ENCODE measurements around the gene MXD4. TPM values are rescaled to one million over a fixed set of nuclear protein-coding genes. Genes with fewer than 3 reads are reported as not detected.

Gene MXD4
- polyA plus RNA-seq, 1 of the 3 experiments (the other 2 are of a cell fraction): 38.6 TPM

DNA sequence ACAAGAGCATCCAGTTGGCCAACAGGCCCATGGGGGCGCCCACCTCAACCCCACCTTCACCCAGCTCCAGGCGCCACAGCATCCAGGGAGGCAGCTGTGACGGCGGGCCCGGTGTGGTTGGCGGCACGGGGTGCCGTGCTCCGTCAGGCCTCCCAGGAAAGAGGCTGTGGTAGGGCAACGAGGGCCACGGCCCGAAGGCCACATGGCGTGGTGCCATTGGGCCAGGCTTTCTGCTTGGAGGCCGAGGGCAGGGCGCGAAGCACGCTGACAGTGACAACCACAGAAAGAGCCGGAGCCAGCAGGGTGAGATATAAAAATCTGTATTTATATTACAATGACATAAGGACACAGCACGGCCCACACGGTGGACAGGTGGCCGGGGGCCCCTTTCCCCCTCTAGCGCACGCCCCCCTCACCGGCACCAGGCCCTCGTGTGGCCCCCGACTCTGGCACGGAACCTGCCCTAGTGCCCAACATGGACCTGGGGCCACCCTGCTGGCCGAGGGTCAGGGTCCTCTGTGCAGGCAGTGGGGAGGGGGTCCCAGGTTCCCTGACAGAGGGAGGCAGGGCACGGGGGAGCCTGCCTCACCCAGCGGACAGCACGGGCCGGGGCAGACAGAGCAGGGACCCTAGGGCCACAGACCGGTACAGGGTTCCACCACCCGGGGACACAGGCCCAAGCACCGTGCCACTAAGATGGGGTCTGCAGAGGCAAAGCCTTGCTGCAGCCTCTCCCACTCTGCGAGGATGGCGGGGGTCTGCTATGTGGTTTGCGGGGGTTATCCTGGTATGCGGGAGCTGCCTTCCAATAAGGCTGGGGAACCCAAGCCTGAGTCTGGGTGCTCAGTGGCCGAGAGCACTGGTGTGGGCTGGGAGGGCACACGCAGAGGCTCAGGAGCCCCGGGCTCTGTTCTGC is 14.5 kb downstream of the MXD4 start:
- no peaks in the 10 kb centered on the region for H3K79me2 ChIP-seq (ENCODE audit: insufficient read depth)
- TF ChIP-seq, protein P1, sequence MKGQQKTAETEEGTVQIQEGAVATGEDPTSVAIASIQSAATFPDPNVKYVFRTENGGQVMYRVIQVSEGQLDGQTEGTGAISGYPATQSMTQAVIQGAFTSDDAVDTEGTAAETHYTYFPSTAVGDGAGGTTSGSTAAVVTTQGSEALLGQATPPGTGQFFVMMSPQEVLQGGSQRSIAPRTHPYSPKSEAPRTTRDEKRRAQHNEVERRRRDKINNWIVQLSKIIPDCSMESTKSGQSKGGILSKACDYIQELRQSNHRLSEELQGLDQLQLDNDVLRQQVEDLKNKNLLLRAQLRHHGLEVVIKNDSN (IDR thresholded peaks at IDR 0.05; ENCODE audit: borderline replicate concordance, low read depth): no peak
- TF ChIP-seq ELF1 (IDR thresholded peaks at IDR 0.05): no peak
- TF ChIP-seq RFX5 (IDR thresholded peaks at IDR 0.05; ENCODE audit: low read length): no peak
- TF ChIP-seq, protein P2, sequence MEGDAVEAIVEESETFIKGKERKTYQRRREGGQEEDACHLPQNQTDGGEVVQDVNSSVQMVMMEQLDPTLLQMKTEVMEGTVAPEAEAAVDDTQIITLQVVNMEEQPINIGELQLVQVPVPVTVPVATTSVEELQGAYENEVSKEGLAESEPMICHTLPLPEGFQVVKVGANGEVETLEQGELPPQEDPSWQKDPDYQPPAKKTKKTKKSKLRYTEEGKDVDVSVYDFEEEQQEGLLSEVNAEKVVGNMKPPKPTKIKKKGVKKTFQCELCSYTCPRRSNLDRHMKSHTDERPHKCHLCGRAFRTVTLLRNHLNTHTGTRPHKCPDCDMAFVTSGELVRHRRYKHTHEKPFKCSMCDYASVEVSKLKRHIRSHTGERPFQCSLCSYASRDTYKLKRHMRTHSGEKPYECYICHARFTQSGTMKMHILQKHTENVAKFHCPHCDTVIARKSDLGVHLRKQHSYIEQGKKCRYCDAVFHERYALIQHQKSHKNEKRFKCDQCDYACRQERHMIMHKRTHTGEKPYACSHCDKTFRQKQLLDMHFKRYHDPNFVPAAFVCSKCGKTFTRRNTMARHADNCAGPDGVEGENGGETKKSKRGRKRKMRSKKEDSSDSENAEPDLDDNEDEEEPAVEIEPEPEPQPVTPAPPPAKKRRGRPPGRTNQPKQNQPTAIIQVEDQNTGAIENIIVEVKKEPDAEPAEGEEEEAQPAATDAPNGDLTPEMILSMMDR (IDR thresholded peaks at IDR 0.05): no peak
- TF ChIP-seq TCF12 (IDR thresholded peaks at IDR 0.05): no peak
- TF ChIP-seq, protein P3, sequence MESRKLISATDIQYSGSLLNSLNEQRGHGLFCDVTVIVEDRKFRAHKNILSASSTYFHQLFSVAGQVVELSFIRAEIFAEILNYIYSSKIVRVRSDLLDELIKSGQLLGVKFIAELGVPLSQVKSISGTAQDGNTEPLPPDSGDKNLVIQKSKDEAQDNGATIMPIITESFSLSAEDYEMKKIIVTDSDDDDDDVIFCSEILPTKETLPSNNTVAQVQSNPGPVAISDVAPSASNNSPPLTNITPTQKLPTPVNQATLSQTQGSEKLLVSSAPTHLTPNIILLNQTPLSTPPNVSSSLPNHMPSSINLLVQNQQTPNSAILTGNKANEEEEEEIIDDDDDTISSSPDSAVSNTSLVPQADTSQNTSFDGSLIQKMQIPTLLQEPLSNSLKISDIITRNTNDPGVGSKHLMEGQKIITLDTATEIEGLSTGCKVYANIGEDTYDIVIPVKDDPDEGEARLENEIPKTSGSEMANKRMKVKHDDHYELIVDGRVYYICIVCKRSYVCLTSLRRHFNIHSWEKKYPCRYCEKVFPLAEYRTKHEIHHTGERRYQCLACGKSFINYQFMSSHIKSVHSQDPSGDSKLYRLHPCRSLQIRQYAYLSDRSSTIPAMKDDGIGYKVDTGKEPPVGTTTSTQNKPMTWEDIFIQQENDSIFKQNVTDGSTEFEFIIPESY (IDR thresholded peaks at IDR 0.05; ENCODE audit: borderline replicate concordance, low read depth): no peak
- TF ChIP-seq RCOR1 (IDR thresholded peaks at IDR 0.05; ENCODE audit: low read length): no peak
- no peak for TF ChIP-seq MXI1 (IDR thresholded peaks at IDR 0.05; ENCODE audit: low read depth, low read length)
- TF ChIP-seq, protein P4, sequence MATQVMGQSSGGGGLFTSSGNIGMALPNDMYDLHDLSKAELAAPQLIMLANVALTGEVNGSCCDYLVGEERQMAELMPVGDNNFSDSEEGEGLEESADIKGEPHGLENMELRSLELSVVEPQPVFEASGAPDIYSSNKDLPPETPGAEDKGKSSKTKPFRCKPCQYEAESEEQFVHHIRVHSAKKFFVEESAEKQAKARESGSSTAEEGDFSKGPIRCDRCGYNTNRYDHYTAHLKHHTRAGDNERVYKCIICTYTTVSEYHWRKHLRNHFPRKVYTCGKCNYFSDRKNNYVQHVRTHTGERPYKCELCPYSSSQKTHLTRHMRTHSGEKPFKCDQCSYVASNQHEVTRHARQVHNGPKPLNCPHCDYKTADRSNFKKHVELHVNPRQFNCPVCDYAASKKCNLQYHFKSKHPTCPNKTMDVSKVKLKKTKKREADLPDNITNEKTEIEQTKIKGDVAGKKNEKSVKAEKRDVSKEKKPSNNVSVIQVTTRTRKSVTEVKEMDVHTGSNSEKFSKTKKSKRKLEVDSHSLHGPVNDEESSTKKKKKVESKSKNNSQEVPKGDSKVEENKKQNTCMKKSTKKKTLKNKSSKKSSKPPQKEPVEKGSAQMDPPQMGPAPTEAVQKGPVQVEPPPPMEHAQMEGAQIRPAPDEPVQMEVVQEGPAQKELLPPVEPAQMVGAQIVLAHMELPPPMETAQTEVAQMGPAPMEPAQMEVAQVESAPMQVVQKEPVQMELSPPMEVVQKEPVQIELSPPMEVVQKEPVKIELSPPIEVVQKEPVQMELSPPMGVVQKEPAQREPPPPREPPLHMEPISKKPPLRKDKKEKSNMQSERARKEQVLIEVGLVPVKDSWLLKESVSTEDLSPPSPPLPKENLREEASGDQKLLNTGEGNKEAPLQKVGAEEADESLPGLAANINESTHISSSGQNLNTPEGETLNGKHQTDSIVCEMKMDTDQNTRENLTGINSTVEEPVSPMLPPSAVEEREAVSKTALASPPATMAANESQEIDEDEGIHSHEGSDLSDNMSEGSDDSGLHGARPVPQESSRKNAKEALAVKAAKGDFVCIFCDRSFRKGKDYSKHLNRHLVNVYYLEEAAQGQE (IDR thresholded peaks at IDR 0.05; ENCODE audit: low read depth, low read length): no peak
- TF ChIP-seq YY1 (IDR thresholded peaks at IDR 0.05; ENCODE audit: low read depth): no peak
- no peak for TF ChIP-seq EP300 (IDR thresholded peaks at IDR 0.05; ENCODE audit: borderline replicate concordance in 1 of 2, low read depth in 1 of 2, low read length in 1 of 2)
- no peaks in the 10 kb centered on the region for H3K9me2 ChIP-seq
- H4K20me1 ChIP-seq (ENCODE audit: insufficient read depth): no peaks in the 10 kb centered on the region
- no peak overlapping the region for H3K27ac ChIP-seq (ENCODE audit: low read depth in 2 of 2, low read length in 1 of 2)
- 97% methylated on average over 21 of the region's 42 CpGs for WGBS (ENCODE audit: low lambda C conversion rate)
- CTCF ChIA-PET: no interaction called here
- no peaks in the 10 kb centered on the region for H3K9me3 ChIP-seq
- H3K4me1 ChIP-seq (ENCODE audit: control insufficient read depth in 1 of 2, insufficient read depth in 2 of 2, low read depth in 1 of 2, low read length in 1 of 2): peaks cover 0 to under 1% of the 10 kb centered on the region in 2 experiments; a peak in 2 of 4 replicates
- no peak overlapping the region for H3K9ac ChIP-seq
- DNase-seq: peak; percentile 31
- H3K4me3 ChIP-seq (ENCODE audit: low read depth in 2 of 2, low read length in 1 of 2): no peak overlapping the region
- H2AFZ ChIP-seq (ENCODE audit: low read depth): no peak overlapping the region
- no peak overlapping the region for H3K4me2 ChIP-seq
- H3F3A ChIP-seq (replicated peaks; ENCODE audit: insufficient read depth): peaks cover 10% of the 10 kb centered on the region
- no peaks in the 10 kb centered on the region for H3K27me3 ChIP-seq (ENCODE audit: insufficient read depth)
- peaks cover 0 to 41% of the 10 kb centered on the region in 2 experiments for H3K36me3 ChIP-seq (replicated peaks in 1 of 2; ENCODE audit: control insufficient read depth in 1 of 2, insufficient read depth in 2 of 2, low read length in 1 of 2)
- POLR2A ChIA-PET: no interaction called here

Data from SK-N-SH (cell line).